Mesodermal cell (in vitro differentiated cells): ENCODE data around the gene COX6B1.

ENCODE experiments used
- H3K27ac ChIP-seq: 2 replicates; pipeline ENCODE4 v1.7.0; 2013; ENCODE audit warnings: mild to moderate bottlenecking, low read depth, low read length, moderate library complexity; ENCODE audit not compliant: severe bottlenecking
- H3K36me3 ChIP-seq: 2 replicates; pipeline ENCODE4 v1.7.1; 2013; ENCODE audit warnings: mild to moderate bottlenecking, low read length, moderate library complexity; ENCODE audit not compliant: control insufficient read depth, insufficient read depth
- H3K4me1 ChIP-seq: one replicate; pipeline ENCODE4 v1.7.1; 2013; ENCODE audit warnings: mild to moderate bottlenecking, low read length; ENCODE audit not compliant: insufficient read depth, control insufficient read depth, poor library complexity, severe bottlenecking
- H3K4me3 ChIP-seq: 2 replicates; pipeline ENCODE4 v1.7.0; 2013; ENCODE audit warnings: low read length, control low read depth, mild to moderate bottlenecking; ENCODE audit not compliant: insufficient read depth, poor library complexity, severe bottlenecking; ENCODE audit errors: extremely low read depth
- H3K9me3 ChIP-seq: 2 replicates; pipeline ENCODE4 v1.7.1; 2013; ENCODE audit warnings: mild to moderate bottlenecking, low read length, moderate library complexity; ENCODE audit not compliant: control insufficient read depth
- WGBS, 2 experiments: methylation state at CpG; one replicate each; pipeline ENCODE4 v1.1.5; 2013; ENCODE audit warnings: missing lambda C conversion rate in 2 of 2; ENCODE audit not compliant: insufficient coverage in 2 of 2; 5-methylcytosine and 5-hydroxymethylcytosine counted together

The COX6B1 gene

DNA sequence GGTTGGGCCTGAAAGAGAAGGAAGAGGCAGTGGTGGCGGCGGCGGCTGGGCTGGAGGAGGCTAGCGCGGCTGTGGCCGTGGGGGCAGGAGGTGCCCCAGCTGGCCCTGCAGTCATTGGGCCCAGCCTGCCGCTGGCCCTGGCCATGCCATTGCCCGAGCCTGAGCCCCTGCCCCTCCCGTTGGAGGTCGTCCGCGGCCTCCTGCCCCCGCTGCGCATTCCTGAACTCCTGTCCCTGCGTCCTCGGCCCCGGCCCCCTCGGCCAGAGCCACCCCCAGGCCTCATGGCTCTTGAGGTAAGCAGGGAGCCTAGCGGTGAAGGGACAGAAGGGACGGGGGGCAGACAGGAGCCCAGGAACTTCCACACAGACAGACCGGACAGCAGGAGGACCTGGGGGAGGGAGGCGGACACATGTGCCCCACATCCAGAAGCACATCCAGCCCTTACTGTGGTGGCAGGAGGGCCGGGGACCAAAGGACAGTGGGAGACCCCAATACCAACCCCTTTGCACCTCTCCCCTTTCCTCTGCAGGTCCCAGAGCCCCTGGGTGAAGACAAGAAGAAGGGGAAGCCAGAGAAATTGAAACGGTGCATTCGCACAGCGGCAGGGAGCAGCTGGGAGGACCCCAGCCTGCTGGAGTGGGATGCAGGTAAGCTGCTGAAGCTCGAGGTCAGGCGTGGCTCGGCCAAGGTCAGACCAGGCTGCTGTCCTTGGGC, 14.2 kb upstream of the COX6B1 start:
- no peak overlapping the region for H3K4me3 ChIP-seq
- H3K27ac ChIP-seq: no peak overlapping the region
- H3K9me3 ChIP-seq: no peaks in the 10 kb centered on the region
- peaks cover 81% of the 10 kb centered on the region for H3K36me3 ChIP-seq
- 96 to 98% methylated on average over 11 to 23 of the region's 29 CpGs for WGBS, 2 experiments
- peaks cover 5% of the 10 kb centered on the region for H3K4me1 ChIP-seq

DNA sequence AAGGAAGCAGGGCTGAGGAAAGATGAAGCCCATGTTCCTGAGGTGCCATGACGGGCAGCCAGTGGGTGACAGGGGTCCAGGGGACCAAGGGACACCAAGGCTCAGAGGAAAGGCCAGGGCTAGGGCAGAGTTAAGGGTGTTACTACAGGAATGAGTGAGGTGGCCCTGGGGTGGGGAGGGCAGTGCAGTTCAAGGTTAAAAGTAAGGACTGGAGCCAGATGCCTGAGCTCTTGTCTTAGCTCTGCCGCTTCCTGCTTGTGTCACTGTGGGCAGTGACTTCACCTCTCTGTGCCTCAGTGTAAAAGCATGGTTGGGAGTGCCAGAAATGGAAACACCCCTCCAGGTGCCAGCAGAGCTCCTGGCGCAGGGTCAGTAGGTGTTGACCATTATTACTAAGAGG, 11.5 kb upstream of the COX6B1 start:
- Histone ChIP-seq H3K4me3 (no peak overlapping the region), H3K36me3 (peaks cover 67% of the 10 kb centered on the region), H3K4me1 (peaks cover 4% of the 10 kb centered on the region), H3K27ac (no peak overlapping the region), H3K9me3 (no peaks in the 10 kb centered on the region)
- 94 to 100% methylated on average over 3 of the region's 3 CpGs for WGBS, 2 experiments

DNA sequence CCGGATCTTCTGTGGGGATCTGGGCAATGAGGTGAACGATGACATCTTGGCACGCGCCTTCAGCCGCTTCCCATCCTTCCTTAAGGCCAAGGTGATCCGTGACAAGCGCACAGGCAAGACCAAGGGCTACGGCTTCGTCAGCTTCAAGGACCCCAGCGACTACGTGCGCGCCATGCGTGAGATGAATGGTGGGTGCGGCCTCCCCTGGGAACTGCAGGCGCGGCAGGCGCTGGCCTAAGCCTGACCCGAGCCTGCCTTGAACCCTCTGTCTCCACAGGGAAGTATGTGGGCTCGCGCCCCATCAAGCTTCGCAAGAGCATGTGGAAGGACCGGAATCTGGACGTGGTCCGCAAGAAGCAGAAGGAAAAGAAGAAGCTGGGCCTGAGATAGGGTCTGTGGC, 11.0 kb upstream of the COX6B1 start:
- H3K36me3 ChIP-seq: peaks cover 62% of the 10 kb centered on the region
- H3K27ac ChIP-seq: no peak overlapping the region
- H3K9me3 ChIP-seq: no peaks in the 10 kb centered on the region
- WGBS, 2 experiments: 97 to 98% methylated on average over 25 of the region's 25 CpGs
- H3K4me3 ChIP-seq: no peak overlapping the region
- peaks cover 9% of the 10 kb centered on the region for H3K4me1 ChIP-seq

DNA sequence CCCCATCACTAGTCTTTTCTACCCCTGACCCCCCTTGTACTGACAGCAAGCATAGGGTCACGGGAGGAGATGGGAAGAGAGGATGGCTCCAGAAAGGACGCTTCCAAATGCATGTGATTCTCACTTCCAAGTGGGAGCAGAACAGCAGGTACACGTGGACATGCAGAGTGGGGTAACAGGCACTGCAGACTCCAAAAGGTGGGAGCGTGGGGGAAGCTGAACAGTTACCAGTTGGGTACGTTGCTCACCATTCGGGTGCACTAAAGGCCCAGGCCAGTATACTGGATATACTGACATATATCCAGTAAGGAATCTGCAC, 8.8 kb upstream of the COX6B1 start:
- Histone ChIP-seq H3K36me3 (peaks cover 42% of the 10 kb centered on the region), H3K4me1 (peaks cover 16% of the 10 kb centered on the region), H3K9me3 (no peaks in the 10 kb centered on the region), H3K4me3 (no peak overlapping the region), H3K27ac (peak overlapping the region; percentile 50)
- WGBS, 2 experiments: 76 to 78% methylated on average over 6 of the region's 6 CpGs

DNA sequence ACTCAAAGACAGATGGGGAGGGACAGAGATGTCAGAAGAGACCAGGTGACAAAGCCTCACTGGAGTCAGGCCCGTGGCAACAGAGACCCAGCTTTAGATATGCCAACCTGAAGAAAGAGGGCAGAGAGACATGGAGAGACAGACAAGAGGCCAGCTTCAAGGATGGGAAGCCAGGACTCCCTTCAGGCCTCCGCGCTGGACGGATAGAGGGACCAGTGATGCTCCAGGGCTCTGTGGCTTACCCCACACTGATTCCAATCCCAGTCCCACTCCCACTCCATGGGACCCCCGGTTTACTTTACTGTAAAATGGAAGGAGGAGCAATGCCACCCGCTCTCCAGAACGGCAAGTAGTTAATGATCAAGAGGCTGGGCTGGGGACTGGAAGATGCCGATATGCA, 8.3 kb upstream of the COX6B1 start:
- no peak overlapping the region for H3K4me3 ChIP-seq
- peaks cover 37% of the 10 kb centered on the region for H3K36me3 ChIP-seq
- H3K27ac ChIP-seq: peak overlapping the region; percentile 50
- 82 to 97% methylated on average over 2 to 4 of the region's 8 CpGs for WGBS, 2 experiments
- peaks cover 16% of the 10 kb centered on the region for H3K4me1 ChIP-seq
- no peaks in the 10 kb centered on the region for H3K9me3 ChIP-seq

DNA sequence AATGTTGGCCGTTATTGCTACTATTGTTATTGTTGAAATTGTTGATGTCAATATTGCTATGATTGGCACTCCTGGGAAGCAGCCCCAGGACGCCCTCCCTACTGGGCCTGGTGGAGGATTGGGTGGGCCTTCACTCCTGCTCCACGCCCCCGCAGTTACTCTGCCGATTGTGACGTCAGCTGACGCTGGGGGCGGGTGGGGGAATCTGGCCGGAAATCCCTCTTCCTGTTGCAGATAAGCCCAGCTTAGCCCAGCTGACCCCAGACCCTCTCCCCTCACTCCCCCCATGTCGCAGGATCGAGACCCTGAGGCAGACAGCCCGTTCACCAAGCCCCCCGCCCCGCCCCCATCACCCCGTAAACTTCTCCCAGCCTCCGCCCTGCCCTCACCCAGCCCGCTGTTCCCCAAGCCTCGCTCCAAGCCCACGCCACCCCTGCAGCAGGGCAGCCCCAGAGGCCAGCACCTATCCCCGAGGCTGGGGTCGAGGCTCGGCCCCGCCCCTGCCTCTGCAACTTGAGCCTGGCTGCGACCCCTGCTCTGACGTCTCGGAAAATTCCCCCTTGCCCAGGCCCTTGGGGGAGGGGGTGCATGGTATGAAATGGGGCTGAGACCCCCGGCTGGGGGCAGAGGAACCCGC, 6.5 kb upstream of the COX6B1 start, which contains the start of gene ETV2:
ETV2 (plus strand) TSS at position 231 of the 637 bp plus-strand sequence. CDS start 716 bp downstream, outside the sequence.
- peak within 1 kb of the TSS; percentile 88 for H3K27ac ChIP-seq
- no peaks in the 10 kb centered on the region for H3K9me3 ChIP-seq
- 27 to 29% methylated on average over 13 to 15 of the region's 28 CpGs for WGBS, 2 experiments
- peak within 1 kb of the TSS; percentile 48 for H3K4me3 ChIP-seq
- H3K36me3 ChIP-seq: peaks cover 19% of the 10 kb centered on the region
- peaks cover 19% of the 10 kb centered on the region for H3K4me1 ChIP-seq

DNA sequence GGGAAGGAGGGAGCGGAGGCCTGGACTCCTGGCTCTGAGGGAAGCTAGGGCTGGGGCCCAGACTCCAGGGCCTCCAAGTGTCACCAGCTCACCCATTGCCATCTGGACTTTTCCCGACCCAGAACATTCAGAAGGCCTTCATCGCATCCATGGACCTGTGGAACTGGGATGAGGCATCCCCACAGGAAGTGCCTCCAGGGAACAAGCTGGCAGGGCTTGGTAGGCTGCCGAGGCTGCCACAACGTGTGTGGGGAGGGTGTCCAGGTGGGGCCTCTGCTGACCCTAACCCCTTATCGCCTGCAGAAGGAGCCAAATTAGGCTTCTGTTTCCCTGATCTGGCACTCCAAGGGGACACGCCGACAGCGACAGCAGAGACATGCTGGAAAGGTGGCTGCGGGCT, 5.8 kb upstream of the COX6B1 start:
- Histone ChIP-seq H3K27ac (peak overlapping the region; percentile 88), H3K36me3 (peaks cover 13% of the 10 kb centered on the region), H3K4me1 (peaks cover 19% of the 10 kb centered on the region), H3K9me3 (no peaks in the 10 kb centered on the region), H3K4me3 (peak overlapping the region; percentile 48)
- 82 to 88% methylated on average over 7 to 8 of the region's 10 CpGs for WGBS, 2 experiments

DNA sequence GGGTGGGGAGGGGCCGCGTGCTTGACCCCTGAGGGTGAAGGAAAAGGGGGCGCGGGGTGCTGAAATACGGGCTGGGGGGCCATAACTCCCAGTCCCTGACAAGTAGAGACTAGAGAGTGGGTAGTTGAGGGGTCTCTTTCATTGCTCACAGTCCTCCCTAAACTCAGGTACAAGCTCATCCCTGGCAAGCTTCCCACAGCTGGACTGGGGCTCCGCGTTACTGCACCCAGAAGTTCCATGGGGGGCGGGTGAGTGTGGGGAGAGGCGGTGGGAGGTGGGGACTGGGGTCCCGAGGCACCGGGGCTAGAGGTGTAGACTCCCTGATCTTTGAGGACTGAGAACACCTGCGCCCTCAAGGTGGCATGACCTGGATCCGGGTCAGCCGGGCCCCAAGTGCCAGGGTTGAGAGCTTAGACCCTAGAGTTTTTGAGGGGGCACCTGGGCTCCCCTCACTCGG, 5.3 kb upstream of the COX6B1 start:
- peak overlapping the region; percentile 88 for H3K27ac ChIP-seq

DNA sequence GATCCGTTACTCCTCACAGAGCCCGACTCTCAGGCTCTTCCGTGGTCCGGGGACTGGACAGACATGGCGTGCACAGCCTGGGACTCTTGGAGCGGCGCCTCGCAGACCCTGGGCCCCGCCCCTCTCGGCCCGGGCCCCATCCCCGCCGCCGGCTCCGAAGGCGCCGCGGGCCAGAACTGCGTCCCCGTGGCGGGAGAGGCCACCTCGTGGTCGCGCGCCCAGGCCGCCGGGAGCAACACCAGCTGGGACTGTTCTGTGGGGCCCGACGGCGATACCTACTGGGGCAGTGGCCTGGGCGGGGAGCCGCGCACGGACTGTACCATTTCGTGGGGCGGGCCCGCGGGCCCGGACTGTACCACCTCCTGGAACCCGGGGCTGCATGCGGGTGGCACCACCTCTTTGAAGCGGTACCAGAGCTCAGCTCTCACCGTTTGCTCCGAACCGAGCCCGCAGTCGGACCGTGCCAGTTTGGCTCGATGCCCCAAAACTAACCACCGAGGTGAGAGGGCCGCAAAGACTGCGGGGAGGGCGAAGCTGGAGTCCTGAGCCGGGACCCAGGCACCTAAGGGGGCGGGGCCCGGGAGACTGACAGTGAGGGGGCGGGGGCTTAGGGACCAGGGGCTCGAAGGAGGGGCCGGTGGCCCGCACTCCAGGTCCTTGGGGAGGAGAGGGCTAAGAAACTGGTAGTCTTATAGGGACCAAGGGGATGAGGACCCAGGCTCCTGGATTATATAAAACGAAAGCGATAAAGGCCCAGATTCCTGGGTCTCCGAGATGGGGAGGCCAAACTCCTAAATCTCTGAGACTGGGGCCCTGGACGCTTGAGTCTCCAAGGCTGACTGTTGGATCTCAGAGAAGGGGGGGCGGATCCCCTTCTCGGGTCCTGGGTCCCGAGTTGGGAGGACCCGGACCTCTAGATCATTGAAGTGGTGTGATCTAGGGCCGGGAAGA, 4.6 kb upstream of the COX6B1 start:
- WGBS, 2 experiments: 0 to 1% methylated on average over 46 to 59 of the region's 69 CpGs
- H3K27ac ChIP-seq: peak overlapping the region; percentile 88

More for the DNA sequence above, 5.3 kb upstream of the COX6B1 start:
- WGBS, 2 experiments: 66 to 78% methylated on average over 8 to 10 of the region's 15 CpGs
- H3K4me1 ChIP-seq: peaks cover 19% of the 10 kb centered on the region
- H3K36me3 ChIP-seq: peaks cover 7% of the 10 kb centered on the region
- H3K9me3 ChIP-seq: no peaks in the 10 kb centered on the region
- H3K4me3 ChIP-seq: peak overlapping the region; percentile 48

DNA sequence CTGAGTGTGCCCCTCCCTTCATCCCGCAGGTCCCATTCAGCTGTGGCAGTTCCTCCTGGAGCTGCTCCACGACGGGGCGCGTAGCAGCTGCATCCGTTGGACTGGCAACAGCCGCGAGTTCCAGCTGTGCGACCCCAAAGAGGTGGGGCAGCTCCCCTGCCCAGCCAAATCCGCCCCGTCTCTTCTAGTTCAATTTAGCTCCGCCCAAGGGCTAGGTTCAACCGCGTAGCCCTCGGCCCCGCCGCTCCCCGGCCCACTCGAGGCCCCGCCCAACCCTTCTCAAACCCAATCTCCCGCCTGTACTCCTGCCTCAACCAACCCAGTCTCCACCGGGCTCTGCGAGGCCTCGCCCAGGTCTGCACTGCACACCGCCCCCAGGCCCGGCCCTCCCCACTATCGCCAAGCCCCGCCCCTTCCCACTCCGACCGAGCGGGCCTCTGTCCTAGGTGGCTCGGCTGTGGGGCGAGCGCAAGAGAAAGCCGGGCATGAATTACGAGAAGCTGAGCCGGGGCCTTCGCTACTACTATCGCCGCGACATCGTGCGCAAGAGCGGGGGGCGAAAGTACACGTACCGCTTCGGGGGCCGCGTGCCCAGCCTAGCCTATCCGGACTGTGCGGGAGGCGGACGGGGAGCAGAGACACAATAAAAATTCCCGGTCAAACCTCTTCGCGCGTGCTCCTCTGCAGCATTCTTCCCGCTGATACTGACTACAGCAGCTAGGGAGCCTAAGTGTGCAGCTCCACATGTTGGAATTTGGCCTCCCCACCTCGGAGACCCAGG, 3.7 kb upstream of the COX6B1 start:
- Histone ChIP-seq H3K9me3 (no peaks in the 10 kb centered on the region), H3K36me3 (no peaks in the 10 kb centered on the region), H3K4me1 (peaks cover 14% of the 10 kb centered on the region), H3K4me3 (peak overlapping the region; percentile 48), H3K27ac (peak overlapping the region; percentile 88)
- WGBS, 2 experiments: 1% methylated on average over 54 to 60 of the region's 60 CpGs

More for the DNA sequence above, 4.6 kb upstream of the COX6B1 start:
- Histone ChIP-seq H3K36me3 (peaks cover under 1% of the 10 kb centered on the region), H3K4me3 (peak overlapping the region; percentile 48), H3K9me3 (no peaks in the 10 kb centered on the region), H3K4me1 (peaks cover 19% of the 10 kb centered on the region)
